Globus pallidus (tissue), 1 donor: Measurements from ENCODE around the gene ATP5F1E.

Source experiments
- DNase-seq: peaks from one replicate; pipeline ENCODE4 v3.0.0-alpha.2; 2015; ENCODE audit warnings: low spot score

The ATP5F1E gene

DNA sequence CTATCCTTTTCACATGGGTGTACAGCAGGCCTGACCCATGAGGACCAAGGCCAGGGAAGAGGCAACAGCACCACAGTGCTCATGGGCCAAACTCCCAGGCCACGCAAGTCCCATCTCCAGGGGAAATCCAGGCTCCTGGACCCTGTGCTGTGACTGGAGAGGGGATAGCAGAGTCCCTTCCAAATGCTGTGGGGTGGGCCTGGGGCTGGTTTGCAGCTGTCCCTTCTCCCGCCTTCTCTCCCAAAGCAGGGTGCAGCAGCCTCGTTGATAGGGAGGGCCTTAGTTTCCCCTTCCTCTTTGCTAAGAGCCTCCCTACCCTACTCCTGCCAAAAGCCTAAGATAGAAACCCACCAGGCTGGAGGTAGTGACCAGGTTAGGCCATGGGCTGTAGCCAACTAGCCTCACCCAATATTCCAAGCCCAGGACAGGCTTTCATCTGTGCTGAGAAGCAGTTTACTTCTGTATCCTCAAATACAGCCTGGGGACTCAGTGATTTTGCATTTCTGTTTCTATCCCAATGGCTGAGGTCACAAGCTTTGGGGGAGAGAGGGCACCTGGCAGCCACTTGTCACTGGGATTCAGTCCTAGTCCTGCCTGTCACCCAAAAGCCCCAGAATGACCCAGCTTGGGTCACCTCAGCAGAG is 26.5 kb downstream of the ATP5F1E start:
- DNase-seq, result no peak

DNA sequence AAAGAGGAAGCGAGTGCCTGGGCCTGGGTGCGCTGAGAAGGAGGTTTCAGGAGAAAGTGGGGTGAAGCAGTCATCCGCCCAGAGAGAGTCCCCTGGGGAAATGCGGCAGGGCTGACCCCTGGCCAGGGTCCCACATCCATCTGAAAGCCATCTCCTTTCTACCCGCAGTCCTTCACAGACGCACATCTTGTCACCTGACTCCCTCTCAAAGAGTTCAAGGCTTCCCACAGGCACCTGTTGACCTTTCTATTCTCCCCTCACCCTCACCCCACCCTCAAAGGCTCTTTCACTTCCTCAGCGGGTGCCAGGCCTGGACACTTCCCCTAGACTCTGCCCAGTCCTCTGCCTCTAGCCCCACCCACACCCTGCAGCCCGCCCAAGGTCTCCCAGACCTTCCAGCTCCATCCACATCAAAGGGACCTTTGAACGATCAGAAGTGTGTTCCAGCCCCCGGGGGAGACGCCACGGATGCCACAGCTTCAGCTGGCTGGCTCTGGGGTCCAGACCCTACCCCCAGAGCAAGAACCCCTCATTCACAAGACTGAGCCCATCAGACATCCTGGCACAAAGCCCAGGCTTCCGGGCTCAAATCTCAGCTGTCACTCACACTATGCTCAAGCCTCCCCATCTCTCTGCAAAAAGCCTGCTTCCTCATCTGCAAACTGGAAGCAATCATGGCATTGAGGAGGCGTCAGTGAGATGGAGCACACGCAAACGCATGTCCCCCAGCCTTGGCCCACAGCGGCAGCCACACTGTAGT is 27.2 kb downstream of the ATP5F1E start:
- peak; percentile 51 for DNase-seq

DNA sequence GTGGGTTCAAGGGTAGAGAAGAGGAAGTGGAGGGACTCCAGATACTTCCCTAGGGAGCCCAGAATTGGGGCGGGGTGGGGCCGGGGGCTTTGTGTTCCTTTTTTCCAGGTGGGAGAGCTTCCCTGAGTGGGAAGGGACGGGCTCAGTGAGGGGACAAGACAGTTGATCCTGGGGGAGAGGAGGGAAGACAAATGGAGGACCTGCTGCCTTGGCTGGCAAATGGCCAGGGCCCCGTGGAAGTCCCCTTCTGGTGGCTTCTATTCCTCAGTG is 27.7 kb downstream of the ATP5F1E start:
- DNase-seq, result no peak

DNA sequence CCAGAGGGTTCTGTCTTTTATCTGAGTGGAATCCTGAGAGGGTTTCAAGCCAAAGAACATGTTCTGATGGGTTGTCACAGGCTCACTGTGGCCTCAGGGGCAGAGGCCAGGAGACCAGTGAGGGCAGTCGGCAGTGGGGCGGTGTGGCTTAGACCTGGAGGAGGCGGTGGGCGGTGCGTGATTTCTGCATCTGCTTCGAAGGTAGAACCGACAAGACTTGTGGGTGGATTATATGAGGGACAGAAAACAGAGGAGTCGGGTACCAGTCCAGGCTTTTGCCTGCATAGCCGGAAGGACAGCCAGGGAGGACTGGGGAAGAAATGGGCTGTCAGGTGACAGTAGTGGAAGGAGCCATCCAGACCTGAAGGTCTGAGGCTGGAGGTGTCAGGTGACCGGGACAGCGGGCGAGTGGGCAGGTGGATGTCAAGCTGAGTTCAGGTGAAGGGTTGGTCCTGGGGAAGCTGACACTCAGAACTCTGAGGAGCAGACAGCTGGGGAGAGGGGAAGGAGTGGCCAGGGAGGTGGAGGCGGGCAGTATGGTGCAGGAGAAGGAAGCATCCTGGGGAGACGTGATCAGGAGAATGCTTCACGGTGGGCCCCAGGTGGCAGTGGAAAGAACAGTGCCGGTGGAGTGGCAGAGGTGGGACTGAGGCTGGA is 28.2 kb downstream of the ATP5F1E start:
- no peak for DNase-seq

DNA sequence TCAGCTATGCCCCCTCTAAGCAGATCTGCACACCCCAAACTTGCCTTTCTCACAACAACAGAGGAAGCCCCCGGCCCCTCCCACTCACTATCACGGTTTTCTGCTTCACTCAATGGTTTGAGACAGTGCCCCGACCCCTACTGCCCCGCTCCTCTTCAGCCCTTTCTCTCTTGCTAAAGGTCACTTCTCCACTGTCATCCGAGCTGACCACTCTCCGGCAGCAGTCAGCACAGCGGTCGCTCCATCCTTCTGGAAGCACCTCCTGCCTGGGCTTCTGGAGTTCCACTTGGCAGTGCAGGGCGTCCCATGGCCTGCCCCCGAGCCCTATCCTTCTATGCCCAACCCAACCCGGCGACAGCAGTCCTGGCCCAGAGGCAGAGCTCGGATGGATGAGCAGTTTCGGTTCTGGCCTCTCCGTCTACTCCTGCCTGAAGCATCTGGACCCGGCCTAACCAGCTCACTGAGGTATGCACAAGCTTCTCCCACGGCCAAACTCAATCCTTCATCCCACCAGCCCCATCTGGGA is 29.2 kb downstream of the ATP5F1E start:
- DNase-seq, result no peak

DNA sequence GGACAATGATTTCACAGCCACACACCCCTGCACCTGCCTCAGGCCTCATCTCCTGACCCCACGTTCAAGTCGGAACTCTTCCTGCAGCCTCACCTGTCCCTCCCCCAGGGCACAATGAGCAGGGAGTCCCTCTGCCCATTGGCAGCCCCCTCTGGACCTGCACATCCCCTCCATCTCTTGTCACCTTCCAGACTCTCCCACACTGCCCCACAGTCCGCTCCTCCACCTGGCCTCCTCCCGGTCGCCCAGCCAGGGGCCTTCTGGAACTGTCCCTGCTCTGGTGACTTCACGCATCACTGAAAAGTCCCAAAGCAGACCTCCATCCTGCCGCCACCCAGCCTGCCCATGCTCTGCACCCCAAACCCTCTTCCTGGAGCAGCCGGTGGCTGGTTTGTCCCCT is 29.7 kb downstream of the ATP5F1E start:
- DNase-seq, result no peak

DNA sequence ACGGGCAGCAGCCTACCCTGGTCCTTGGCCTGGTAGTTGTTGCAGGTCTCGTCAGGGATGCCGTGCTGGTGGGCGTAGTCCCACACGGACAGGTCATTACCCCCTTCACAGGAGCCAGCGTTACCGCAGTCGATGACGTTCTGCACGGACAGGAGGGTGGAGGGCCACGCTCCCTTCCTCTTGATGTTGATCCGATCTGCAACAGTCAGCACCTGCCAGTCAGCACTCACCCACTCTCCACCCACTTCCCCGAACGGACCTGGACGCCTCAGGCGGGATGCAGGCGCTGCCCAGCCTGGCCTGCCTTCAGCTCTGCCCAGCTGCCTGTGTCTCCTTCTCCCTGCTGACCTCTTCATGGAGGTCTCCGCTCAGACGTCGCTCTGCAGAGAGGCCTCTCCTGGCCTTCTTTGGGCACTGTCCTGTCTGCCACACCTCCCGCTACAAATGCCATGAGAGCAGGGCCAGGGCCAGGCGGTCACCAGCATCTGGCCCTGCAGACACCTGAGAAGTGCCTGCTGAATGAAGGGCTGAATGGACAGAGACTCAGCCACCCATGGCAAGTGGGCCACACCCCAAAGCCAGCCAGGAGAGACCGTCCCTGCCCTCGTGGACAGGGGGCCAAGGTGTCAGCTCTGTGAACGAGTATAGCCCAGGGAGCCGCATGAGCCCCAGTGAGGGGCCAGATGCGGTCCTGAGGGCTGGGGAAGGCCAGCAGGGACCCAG is 30.5 kb downstream of the ATP5F1E start:
- DNase-seq, result no peak

DNA sequence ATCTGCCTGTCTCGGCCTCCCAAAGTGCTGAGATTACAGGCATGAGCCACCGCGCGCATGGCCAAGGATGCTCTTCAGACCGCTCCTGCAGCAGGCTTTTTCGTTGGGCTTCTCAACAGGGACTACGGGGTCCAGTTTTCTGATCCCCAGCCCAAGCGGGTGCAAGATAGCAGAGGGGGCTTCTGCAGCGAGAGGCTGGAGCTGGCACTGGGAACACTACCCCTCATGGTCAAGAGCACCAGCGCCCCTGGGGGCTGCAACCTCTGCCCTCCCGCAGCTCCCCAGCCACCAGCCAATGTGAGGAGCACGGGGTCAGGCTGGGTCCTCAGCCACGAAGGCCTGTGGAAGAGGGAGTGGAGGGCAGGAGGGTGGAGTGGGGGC is 31.1 kb downstream of the ATP5F1E start:
- no peak for DNase-seq

DNA sequence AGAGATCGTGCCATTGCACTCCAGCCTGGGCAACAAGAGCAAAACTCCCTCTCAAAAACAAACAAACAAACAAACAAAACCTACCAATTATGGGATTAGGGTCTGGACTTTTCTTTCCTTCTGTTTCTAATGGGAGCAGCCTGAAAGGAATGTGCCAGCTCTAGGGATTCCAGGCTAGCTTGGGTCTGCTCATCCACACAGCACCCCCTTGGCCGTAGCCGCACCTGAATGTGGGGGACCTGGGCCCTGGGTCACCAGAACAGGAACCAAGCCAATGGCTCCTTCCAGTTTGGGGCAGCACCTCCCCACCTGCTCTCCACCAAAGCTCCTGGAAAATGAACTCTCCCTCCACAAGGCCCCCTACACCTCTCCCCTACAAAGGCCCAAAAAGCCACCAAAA is 31.8 kb downstream of the ATP5F1E start:
- no peak for DNase-seq

DNA sequence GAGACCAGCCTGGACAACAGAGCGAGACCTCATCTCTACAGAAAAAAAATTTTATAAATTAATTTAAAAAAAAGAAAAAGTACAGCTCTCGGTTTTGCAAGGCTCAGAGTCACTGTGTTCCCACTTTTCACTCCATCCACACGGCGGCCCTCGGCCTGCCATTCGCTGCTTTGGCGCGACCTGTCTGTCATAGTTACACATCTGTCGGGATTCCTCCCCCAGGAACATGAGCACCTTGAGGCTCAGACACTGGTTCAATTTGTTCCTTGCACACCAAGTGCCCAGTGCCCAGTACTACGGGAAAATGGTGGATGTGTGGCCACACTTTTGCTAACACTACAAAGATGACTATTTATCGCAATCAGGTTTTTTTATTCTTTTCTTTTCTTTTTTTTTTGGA is 33.5 kb downstream of the ATP5F1E start:
- no peak for DNase-seq

DNA sequence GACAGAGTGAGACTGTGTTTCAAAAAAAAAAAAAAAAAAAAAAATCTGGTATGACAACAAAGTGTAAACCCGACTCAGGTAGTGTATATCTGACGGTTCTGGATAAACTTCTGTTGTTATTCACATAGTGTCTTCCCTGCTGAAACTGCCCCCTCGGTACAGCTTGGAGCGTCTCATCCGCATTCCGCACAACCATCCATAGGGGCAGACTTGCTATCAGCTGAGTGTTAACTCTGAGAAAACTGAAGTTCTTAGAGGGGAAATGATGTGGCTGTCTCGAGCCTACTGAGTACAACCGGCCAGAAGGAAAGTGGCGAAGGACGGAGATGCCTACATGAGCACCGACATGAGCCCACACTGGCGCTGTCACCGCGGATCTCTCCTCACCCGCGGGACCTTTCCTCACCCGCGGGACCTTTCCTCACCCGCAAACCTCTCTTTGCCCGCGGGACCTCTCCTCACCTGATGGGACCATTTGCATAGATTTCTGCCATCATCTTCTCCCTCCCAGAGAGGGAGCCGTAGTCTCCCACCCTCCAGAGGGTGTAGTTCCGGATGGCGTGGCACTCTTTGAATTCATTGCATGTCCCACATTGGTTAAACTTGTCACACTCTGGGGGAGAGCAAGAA is 34.9 kb downstream of the ATP5F1E start:
- no peak for DNase-seq

DNA sequence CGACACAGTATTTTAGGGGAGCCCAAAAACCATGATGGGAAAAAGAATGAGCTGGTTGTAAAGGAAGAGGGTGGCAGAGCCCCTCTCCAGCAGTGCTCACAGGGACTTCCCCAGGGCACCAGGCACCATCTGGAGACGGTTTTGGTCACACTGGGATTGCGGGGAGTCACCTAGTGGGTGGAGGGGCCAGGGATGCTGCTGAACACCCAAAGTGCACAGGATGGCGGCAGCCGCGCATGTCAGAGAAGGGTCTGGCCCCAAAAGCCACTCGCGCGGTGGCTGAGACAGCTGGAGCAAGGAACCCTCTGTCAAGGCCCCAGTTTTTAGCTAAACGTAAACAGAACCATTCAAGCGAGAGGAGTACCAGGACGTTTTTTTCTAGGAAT is 35.9 kb downstream of the ATP5F1E start:
- DNase-seq, result no peak

DNA sequence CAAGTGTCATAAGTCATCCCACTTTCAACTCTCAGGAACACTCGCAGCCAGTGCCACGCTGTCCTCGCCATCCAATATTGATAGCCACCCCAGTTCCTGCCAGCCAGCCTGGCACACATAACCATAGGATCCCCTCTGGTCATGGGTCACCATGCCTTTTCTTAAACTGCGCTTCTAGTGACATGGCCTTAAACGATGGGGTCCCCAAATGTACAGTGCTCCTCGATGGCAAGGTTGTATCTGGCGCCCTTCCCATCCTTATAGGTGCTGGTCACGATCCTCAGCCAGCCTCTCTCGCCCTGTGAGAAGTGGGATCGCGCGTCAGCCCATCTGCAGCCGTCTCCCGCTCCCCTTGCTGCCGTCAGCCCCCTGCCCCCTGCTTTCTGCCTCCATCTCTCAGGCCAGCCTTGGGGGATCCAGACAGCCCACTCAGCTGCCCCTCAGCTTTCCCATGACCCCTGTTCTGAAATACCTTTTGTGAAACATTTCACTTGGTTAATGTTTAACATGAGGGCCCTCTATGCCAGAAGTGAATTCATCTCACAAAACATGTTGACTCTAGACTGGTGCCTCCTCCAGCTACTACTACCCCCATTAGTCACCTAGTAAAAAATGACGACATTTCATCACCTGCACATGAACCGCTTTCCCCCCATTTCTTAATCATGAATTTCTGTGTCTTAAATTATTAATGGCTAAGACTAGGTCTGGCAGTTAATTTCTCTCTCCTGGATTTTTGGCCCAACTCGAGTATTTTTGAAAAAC is 36.5 kb downstream of the ATP5F1E start:
- DNase-seq, result no peak

DNA sequence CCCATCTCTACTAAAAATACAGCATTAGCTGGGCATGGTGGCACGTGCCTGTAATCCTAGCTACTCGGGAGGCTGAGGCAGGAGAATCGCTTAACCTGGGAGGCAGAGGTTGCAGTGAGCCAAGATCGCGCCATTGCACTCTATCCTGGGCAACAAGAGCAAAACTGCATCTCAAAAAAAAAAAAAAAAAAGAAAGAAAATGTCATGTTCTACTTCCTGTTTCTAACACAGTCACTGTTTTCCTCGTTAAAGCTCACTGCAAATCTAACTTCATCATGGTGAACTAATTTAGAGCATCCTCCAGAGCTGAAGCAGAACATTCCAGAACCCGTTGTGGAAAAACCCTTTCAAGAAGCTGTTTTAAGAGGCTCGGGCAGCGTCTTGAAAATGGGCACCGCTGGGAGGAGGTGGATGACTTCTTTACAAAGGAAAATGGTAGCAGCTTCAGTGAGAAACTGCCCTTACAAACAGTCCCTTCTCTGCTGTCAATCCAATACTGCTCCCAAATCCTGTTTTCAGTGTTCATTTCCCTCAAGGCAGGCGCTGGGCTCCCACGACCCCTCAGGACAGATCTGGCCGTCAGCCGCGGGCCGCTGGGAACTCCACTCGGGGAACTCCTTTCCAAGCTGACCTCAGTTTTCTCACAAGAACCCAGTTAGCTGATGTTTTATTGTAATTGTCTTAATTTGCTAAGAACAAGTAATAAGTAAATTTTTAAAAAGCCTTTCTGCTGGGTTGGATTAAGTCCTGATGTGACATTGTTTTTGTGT is 37.6 kb downstream of the ATP5F1E start:
- DNase-seq, result no peak

DNA sequence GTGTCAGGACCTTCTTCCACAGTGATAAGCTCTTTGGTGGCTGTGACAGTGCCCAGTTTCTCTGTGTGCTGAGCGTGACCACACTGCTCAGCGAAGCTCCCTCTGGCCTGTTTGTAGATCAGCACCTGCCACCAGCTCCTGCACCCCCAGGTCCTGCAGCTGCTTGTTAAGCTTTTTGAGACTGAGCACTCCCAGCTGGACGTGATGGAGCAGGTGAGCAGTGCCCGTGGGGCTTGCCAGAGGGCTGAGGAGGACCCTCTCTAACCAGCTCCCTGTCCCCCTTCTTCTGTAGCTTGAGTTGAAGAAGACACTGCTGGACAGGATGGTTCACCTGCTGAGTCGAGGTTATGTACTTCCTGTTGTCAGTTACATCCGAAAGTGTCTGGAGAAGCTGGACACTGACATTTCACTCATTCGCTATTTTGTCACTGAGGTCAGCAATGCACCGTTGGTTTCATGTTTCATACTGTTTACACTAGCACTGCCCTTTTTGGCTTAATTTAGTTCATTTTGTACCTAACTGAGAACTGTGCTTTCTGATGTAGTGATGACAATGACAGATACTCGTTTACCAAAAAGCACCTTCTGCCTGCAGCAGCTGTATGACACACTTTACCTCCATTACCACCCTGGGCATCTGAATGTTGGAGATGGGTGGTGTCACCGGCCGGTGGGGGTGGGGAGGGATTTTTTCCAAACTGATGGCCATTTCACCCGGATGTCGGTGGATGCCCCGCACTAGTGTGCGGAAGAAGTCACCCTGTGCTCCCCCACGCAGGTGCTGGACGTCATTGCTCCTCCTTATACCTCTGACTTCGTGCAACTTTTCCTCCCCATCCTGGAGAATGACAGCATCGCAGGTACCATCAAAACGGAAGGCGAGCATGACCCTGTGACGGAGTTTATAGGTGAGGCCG is 38.5 kb downstream of the ATP5F1E start:
- DNase-seq, result no peak

DNA sequence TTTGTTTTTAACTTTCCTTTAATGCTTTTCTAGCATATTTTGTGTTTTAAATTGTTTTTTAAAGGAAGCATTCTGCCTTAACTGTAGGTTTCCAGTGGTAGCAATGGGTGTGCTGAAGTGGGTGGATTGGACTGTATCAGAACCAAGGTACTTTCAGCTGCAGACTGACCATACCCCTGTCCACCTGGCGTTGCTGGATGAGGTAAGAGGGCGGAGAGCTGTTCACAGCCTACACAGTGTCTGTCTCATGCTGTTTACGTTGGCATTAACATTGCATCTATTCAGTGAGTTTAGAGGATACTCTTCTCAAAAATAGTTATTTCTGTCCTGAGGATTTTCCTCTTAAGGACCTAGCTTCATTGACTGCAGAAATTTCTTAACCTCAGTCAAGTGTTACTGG is 39.2 kb downstream of the ATP5F1E start:
- no peak for DNase-seq

DNA sequence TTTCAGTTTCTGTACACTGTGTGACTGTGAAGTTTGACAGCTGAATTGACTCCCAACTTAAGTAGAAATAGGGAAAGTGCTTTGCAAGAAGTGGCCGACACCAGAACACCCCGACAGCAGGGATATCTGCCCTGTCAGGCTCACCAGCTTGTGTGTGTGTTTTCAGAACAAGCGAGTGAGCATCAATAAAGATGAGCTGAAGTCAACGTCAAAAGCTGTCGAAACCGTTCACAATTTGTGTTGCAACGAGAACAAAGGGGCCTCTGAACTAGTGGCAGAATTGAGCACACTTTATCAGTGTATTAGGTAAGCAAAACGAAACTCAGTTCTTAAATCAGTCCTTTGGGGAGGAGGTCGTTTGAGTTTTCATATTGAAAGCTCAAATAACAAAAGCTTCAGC is 40.4 kb downstream of the ATP5F1E start:
- peak; percentile 28 for DNase-seq

DNA sequence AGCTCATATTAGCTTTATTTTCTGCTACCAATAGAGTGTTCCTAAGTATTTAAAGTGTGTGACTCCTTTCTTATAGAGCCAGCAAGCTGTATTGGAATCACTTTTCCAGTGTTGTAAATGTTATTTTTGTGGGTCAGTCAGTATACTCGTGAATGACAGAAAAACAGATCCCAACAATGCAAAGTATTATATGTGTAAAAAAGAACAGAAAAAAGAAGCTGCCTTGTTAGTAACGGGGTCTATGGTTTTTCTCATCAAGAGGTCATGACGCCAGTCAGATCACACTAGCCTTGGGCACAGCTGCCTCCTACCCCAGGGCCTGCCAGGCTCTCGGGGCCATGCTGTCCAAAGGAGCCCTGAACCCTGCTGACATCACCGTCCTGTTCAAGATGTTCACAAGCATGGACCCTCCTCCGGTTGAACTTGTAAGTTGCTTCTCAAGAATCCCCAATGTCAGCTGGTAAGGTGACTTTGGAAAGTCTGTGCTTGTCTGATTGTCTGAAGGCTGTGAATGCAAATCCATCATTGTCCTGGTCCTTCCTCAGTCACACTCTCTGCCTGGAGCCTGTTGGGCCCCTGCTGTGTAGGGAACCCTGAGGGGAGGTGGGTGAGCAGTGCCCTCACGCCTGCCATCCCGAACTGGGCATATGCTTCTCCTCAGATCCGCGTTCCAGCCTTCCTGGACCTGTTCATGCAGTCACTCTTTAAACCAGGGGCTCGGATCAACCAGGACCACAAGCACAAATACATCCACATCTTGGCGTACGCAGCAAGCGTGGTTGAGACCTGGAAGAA is 41.3 kb downstream of the ATP5F1E start:
- DNase-seq, result peak; percentile 33

DNA sequence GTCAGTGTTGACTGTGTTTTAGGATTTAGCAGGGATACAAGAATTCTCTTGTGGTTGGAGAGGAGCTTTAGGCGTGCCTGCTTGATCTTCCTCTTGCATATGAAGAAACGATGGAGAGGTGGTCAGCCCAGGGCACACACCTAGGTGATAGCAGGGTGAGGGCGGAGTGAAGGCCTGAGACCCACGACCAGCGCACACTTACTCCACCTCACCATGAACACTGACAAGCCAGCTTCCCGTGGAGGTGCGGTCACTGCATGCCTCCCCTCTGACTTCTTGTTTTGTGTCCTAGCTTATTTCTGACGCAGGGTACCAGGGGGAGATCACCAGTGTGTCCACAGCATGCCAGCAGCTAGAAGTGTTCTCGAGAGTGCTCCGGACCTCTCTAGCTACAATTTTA is 42.9 kb downstream of the ATP5F1E start:
- no peak for DNase-seq
